Calu3 (cell line): ENCODE measurements around the gene SMIM28. TPM values are rescaled to one million over a fixed set of nuclear protein-coding genes. Genes with fewer than 3 reads are reported as not detected.
A peak's percentile ranks its signal among the peaks of the same experiment; 100 is the strongest.

ENCODE experiments used
- BruUV-seq: library from RNA; stranded (reverse); fragments of 400-500 nt; replicated peaks from 2 replicates; lab custom pipeline; 2021; lab: Mats Ljungman, UMichigan
- CTCF ChIA-PET: fragments of 300-600 bp; sonication (Branson Sonifier 250); formaldehyde crosslinking; loops from one replicate; lab custom pipeline; 2022; ENCODE audit warnings: antibody characterized with exemption; lab: Charles Lee
- DNase-seq: peaks from one replicate; pipeline ENCODE4 v3.0.0; 2022
- H3K27ac Mint-ChIP-seq: one replicate; pipeline ENCODE4 v1.8.0; 2022; ENCODE audit warnings: mixed read lengths; ENCODE audit not compliant: unreplicated experiment
- H3K27me3 Mint-ChIP-seq: one replicate; pipeline ENCODE4 v1.8.0; 2022; ENCODE audit warnings: mixed read lengths; ENCODE audit not compliant: unreplicated experiment
- H3K36me3 Mint-ChIP-seq: one replicate; pipeline ENCODE4 v1.8.0; 2022; ENCODE audit warnings: mild to moderate bottlenecking, moderate library complexity, mixed read lengths; ENCODE audit not compliant: insufficient read depth, unreplicated experiment
- H3K4me1 Mint-ChIP-seq: one replicate; pipeline ENCODE4 v1.8.0; 2022; ENCODE audit warnings: mild to moderate bottlenecking, low read depth, mixed read lengths; ENCODE audit not compliant: unreplicated experiment
- H3K4me3 Mint-ChIP-seq: one replicate; pipeline ENCODE4 v1.8.0; 2022; ENCODE audit warnings: mild to moderate bottlenecking, low read depth, moderate library complexity, mixed read lengths; ENCODE audit not compliant: unreplicated experiment
- H3K9me3 Mint-ChIP-seq: one replicate; pipeline ENCODE4 v1.8.0; 2022; ENCODE audit warnings: low read depth, mixed read lengths; ENCODE audit not compliant: unreplicated experiment
- intact Hi-C: fragments of 100-400 bp; cut with micrococcal nuclease; formaldehyde crosslinking; loops from one replicate; pipeline ENCODE4 v1.10.0; 2022; ENCODE audit not compliant: unreplicated experiment
- total RNA-seq: library from RNA; stranded (reverse); gene quantifications from 2 replicates; pipeline ENCODE4 v1.2.3, GENCODE V29; 2022
- TF ChIP-seq, protein P1 (sequence below): fragments of 200-600 bp; IDR thresholded peaks from one replicate; pipeline ENCODE4 v1.8.0; 2022; ENCODE audit warnings: antibody characterized with exemption; ENCODE audit not compliant: unreplicated experiment

SMIM28 gene
- total RNA-seq, 1 experiment from 2014 or later, result not detected

DNA sequence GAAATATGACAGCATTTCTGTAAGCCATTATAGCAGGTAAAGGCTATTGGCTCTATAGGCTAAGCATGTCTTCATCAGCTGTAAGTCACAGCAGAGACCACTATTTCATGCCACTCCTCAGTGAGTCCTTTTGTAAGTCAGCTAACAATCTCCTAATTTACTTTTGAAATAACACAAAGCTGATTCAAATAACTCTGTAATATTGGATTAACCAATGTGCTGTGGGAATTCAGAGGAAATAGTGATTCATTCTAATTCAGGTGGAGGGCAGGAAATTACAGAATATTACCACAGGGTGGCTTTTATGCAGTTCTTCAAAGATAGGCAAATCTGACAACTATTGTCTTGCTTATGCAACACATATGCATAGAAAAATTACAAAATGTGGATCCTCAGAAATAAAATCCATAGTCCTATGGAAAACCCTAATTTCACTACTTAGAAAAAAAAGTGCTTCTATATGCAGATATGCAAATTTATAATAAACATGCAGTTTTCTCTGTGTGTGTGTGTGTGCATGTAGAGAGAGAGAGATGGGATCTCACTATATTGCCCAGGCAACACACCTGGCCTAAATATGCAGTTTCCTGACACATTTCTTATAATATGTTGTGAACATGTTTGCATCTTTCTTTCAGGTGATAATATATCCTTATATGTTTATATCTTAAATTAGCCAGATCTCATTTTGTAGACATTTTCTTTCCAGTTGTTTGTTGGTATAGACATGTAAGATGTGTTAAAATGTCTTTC, 4.8 kb upstream of the SMIM28 start:
- no peak for DNase-seq
- no peaks in the 10 kb centered on the region for H3K27me3 Mint-ChIP-seq
- intact Hi-C loops, result no loop called here
- no TSS peak for BruUV-seq
- TF ChIP-seq, protein P1, sequence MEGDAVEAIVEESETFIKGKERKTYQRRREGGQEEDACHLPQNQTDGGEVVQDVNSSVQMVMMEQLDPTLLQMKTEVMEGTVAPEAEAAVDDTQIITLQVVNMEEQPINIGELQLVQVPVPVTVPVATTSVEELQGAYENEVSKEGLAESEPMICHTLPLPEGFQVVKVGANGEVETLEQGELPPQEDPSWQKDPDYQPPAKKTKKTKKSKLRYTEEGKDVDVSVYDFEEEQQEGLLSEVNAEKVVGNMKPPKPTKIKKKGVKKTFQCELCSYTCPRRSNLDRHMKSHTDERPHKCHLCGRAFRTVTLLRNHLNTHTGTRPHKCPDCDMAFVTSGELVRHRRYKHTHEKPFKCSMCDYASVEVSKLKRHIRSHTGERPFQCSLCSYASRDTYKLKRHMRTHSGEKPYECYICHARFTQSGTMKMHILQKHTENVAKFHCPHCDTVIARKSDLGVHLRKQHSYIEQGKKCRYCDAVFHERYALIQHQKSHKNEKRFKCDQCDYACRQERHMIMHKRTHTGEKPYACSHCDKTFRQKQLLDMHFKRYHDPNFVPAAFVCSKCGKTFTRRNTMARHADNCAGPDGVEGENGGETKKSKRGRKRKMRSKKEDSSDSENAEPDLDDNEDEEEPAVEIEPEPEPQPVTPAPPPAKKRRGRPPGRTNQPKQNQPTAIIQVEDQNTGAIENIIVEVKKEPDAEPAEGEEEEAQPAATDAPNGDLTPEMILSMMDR, result no peak
- no peak overlapping the region for H3K4me3 Mint-ChIP-seq
- CTCF ChIA-PET, result interaction anchor here (1.5 kb wide), 1 partner anchor 31 kb away, joined by 5 read pairs; the partner anchor contains the start of gene HEBP2
- H3K4me1 Mint-ChIP-seq, result peaks cover 30% of the 10 kb centered on the region
- H3K36me3 Mint-ChIP-seq, result no peaks in the 10 kb centered on the region
- peak overlapping the region; percentile 77 for H3K27ac Mint-ChIP-seq
- no peaks in the 10 kb centered on the region for H3K9me3 Mint-ChIP-seq

DNA sequence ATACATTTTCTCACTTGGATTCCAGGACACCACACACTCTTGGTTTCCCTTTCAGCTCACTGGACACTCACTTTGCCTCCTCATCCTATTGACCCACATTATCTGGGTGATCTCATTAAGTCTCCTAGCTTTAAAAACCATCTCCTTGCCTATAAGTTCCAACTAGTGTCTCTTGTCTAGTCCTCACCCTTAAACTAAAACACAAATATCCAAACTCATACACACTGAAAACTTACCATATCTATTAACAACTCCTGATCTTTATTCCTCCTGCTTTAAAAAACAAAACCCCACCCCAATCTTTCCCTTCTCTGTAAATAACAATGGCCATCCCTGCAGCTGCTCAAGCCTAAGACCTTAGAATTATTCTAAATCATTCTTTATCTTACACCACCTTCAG, 3.5 kb upstream of the SMIM28 start:
- BruUV-seq, result no TSS peak
- CTCF ChIA-PET, result interaction anchor here (0.6 kb wide), 1 partner anchor 863 kb away, joined by 4 read pairs; no protein-coding TSS in a partner anchor
- TF ChIP-seq, protein P1, result no peak
- H3K4me1 Mint-ChIP-seq, result peaks cover 30% of the 10 kb centered on the region
- intact Hi-C loops, result no loop called here
- H3K36me3 Mint-ChIP-seq, result no peaks in the 10 kb centered on the region
- H3K27me3 Mint-ChIP-seq, result no peaks in the 10 kb centered on the region
- no peaks in the 10 kb centered on the region for H3K9me3 Mint-ChIP-seq
- no peak overlapping the region for H3K4me3 Mint-ChIP-seq
- no peak overlapping the region for H3K27ac Mint-ChIP-seq
- DNase-seq, result no peak

DNA sequence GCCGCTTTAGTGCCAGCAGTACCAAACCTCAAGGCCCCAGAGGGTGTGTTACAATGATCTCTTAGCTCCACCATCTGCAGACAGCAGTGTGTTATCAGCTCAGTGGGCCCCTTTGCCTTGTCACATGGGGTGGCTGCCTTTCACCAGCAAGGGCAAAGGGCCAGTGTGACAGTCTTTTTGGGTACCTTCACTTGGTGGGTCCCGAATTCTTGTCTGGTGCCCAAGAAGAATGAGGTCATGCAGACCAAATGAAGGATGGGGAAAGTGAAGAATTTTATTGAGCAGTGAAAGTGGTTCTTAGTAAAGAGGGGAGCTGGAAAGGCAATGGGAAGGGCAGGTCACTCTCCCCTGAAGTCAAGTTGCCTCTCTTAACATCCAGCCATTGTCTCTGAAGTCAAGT, 2.9 kb upstream of the SMIM28 start:
- intact Hi-C loops, result no loop called here
- Mint-ChIP-seq H3K4me3 (no peak overlapping the region), H3K9me3 (no peaks in the 10 kb centered on the region), H3K36me3 (no peaks in the 10 kb centered on the region), H3K4me1 (peaks cover 26% of the 10 kb centered on the region), H3K27me3 (no peaks in the 10 kb centered on the region), H3K27ac (no peak overlapping the region)
- CTCF ChIA-PET, result no interaction called here
- TF ChIP-seq, protein P1, result no peak
- DNase-seq, result no peak
- no TSS peak for BruUV-seq

DNA sequence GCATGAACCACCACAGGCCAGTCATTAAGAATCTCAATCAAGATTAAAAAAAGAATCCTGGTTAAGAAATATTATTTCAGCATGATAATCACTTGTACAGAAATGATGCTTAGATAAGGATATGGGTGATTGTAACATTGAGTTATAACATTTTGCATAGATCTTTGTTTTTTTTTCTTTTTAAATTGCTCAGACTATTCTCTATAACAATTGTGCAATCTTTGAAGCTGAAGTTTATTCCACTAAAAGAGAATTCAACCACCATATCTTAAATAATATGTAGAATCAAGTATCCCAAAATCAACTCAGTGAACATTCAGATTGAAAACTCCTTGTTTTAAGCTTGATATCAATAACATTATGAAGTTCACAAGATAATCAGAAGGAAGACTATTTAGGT, 663 bp upstream of the SMIM28 start:
- no peak for DNase-seq
- intact Hi-C loops, result no loop called here
- CTCF ChIA-PET, result no interaction called here

More for the DNA sequence above, 663 bp upstream of the SMIM28 start:
- TF ChIP-seq, protein P1, result no peak
- H3K4me1 Mint-ChIP-seq, result peaks cover 4% of the 10 kb centered on the region
- H3K4me3 Mint-ChIP-seq, result no peak overlapping the region
- H3K27me3 Mint-ChIP-seq, result no peaks in the 10 kb centered on the region
- no peaks in the 10 kb centered on the region for H3K36me3 Mint-ChIP-seq
- H3K27ac Mint-ChIP-seq, result no peak overlapping the region
- H3K9me3 Mint-ChIP-seq, result no peaks in the 10 kb centered on the region
- no TSS peak for BruUV-seq
